ENCODE data around the gene ADTRP. TPM values are rescaled to one million over a fixed set of nuclear protein-coding genes. Genes with fewer than 3 reads are reported as not detected.

ADTRP gene
- total RNA-seq, 1 donor from 2014 or later: 3.4 TPM

GRCh38 chr6:11722805-11723631 is 55.6 kb downstream of the ADTRP start:
- TF ChIP-seq, protein P1, sequence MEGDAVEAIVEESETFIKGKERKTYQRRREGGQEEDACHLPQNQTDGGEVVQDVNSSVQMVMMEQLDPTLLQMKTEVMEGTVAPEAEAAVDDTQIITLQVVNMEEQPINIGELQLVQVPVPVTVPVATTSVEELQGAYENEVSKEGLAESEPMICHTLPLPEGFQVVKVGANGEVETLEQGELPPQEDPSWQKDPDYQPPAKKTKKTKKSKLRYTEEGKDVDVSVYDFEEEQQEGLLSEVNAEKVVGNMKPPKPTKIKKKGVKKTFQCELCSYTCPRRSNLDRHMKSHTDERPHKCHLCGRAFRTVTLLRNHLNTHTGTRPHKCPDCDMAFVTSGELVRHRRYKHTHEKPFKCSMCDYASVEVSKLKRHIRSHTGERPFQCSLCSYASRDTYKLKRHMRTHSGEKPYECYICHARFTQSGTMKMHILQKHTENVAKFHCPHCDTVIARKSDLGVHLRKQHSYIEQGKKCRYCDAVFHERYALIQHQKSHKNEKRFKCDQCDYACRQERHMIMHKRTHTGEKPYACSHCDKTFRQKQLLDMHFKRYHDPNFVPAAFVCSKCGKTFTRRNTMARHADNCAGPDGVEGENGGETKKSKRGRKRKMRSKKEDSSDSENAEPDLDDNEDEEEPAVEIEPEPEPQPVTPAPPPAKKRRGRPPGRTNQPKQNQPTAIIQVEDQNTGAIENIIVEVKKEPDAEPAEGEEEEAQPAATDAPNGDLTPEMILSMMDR (IDR thresholded peaks at IDR 0.05; ENCODE audit: unreplicated experiment): no peak

DNA sequence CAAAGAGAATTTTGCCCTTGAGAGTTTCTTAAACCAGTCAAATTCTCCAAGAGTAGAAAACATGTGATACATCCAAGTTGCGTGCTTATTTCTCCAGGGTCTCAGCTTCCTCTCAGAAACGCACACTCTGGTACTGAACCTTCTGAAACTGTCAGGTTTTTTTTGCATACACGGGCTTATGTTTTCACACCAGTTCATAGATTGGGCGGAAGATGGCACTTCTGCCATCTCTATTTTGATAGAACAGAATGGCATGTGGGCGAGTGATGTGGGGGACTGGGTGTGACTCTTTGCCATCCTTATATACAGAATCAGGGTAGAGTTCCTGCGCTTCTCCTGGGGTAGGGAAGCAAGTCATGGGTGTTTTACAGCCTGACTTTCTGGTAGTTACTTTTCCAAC is 56.4 kb downstream of the ADTRP start:
- no peaks in the 10 kb centered on the region for H3K36me3 Mint-ChIP-seq
- H3K27me3 Mint-ChIP-seq (ENCODE audit: low read depth): no peaks in the 10 kb centered on the region
- H3K9me3 Mint-ChIP-seq: no peaks in the 10 kb centered on the region
- no peak for DNase-seq (ENCODE audit: low spot score in 2 of 2, unreplicated experiment in 2 of 2)
- TF ChIP-seq, protein P1 (IDR thresholded peaks at IDR 0.05; ENCODE audit: unreplicated experiment): no peak
- no peak overlapping the region for H3K4me3 Mint-ChIP-seq
- H3K4me1 Mint-ChIP-seq: no peaks in the 10 kb centered on the region
- H3K27ac Mint-ChIP-seq: no peak overlapping the region

More at GRCh38 chr6:11722805-11723631, 55.6 kb downstream of the ADTRP start:
- no peak overlapping the region for H3K27ac Mint-ChIP-seq
- no peaks in the 10 kb centered on the region for H3K27me3 Mint-ChIP-seq (ENCODE audit: low read depth)
- H3K4me3 Mint-ChIP-seq: no peak overlapping the region
- no peaks in the 10 kb centered on the region for H3K9me3 Mint-ChIP-seq
- H3K36me3 Mint-ChIP-seq: no peaks in the 10 kb centered on the region
- no peaks in the 10 kb centered on the region for H3K4me1 Mint-ChIP-seq
- no peak for DNase-seq (ENCODE audit: low spot score in 2 of 2, unreplicated experiment in 2 of 2)

DNA sequence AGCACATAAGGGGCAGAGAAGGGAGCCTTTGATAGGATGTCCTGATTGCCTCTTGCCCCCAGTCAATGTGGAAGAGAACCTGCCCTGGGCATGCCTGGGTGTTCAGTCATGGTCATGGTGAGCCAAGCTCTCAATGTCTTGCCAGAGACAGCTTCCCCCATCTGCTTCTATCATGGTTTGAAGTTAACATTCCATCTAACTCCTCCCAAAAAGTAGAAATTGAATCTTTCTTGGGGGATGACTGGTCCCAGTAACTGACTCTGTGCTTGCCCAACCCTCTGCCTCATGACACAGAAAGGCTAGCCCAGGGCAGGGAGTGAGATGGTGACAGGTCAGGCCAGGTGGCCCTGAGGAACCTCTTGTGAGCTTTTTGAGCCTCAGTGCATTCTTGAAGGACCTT is 60.1 kb downstream of the ADTRP start:
- no peaks in the 10 kb centered on the region for H3K9me3 Mint-ChIP-seq
- no peak overlapping the region for H3K4me3 Mint-ChIP-seq
- TF ChIP-seq, protein P1 (IDR thresholded peaks at IDR 0.05; ENCODE audit: unreplicated experiment): no peak
- H3K4me1 Mint-ChIP-seq: peaks cover 9% of the 10 kb centered on the region
- no peak for DNase-seq (ENCODE audit: low spot score in 2 of 2, unreplicated experiment in 2 of 2)
- H3K27me3 Mint-ChIP-seq (ENCODE audit: low read depth): no peaks in the 10 kb centered on the region
- H3K27ac Mint-ChIP-seq: no peak overlapping the region
- no peaks in the 10 kb centered on the region for H3K36me3 Mint-ChIP-seq

GRCh38 chr6:11718031-11718430 is 60.6 kb downstream of the ADTRP start:
- peaks cover 9% of the 10 kb centered on the region for H3K4me1 Mint-ChIP-seq
- H3K27me3 Mint-ChIP-seq (ENCODE audit: low read depth): no peaks in the 10 kb centered on the region
- no peak overlapping the region for H3K27ac Mint-ChIP-seq
- no peaks in the 10 kb centered on the region for H3K9me3 Mint-ChIP-seq
- no peak overlapping the region for H3K4me3 Mint-ChIP-seq
- no peaks in the 10 kb centered on the region for H3K36me3 Mint-ChIP-seq
- no peak for DNase-seq (ENCODE audit: low spot score in 2 of 2, unreplicated experiment in 2 of 2)
- TF ChIP-seq, protein P1 (IDR thresholded peaks at IDR 0.05; ENCODE audit: unreplicated experiment): no peak

- H3K27me3 Mint-ChIP-seq (ENCODE audit: low read depth): no peaks in the 10 kb centered on the region
- H3K27ac Mint-ChIP-seq: no peak overlapping the region
- H3K9me3 Mint-ChIP-seq: no peaks in the 10 kb centered on the region
- H3K36me3 Mint-ChIP-seq: no peaks in the 10 kb centered on the region
- peaks cover 32% of the 10 kb centered on the region for H3K4me1 Mint-ChIP-seq
- no peak for DNase-seq (ENCODE audit: low spot score in 2 of 2, unreplicated experiment in 2 of 2)
- TF ChIP-seq, protein P1 (IDR thresholded peaks at IDR 0.05; ENCODE audit: unreplicated experiment): no peak
- H3K4me3 Mint-ChIP-seq: no peak overlapping the region
Measured at GRCh38 chr6:11714798-11715285, 63.8 kb downstream of the ADTRP start.

Data from mesothelial cell of epicardium (in vitro differentiated cells).